SK-N-SH (cell line): ENCODE data around the gene RAB22A. TPM values are rescaled to one million over a fixed set of nuclear protein-coding genes. Genes with fewer than 3 reads are reported as not detected.

ENCODE experiments used
- CTCF ChIA-PET: fragments of 300-600, 350-600 bp; formaldehyde crosslinking; extraction: SDS; loops from one replicate; lab custom pipeline; 2021; lab: Yijun Ruan, JAX
- POLR2A ChIA-PET: fragments of 350-600 bp; sonication (Branson Sonifier 250); formaldehyde crosslinking; extraction: SDS; loops from one replicate; lab custom pipeline; 2020; ENCODE audit warnings: antibody characterized with exemption, inconsistent platforms; lab: Yijun Ruan, JAX
- DNase-seq: peaks from one replicate; pipeline ENCODE4 v3.0.0; 2012
- H2AFZ ChIP-seq: fragments of 200-600 bp; sonication (generic); 2 replicates; pipeline ENCODE4 v1.8.1; 2016; ENCODE audit warnings: antibody characterized with exemption, mild to moderate bottlenecking, low read depth
- H3F3A ChIP-seq: fragments of 200-600 bp; sonication (generic); replicated peaks from 2 replicates; pipeline ENCODE3; 2016; ENCODE audit warnings: antibody characterized with exemption, mild to moderate bottlenecking; ENCODE audit not compliant: insufficient read depth
- H3K27ac ChIP-seq, 2 experiments: fragments of 200-500 bp in 1 of 2; fragments of 200-600 bp in 1 of 2; sonication (Bioruptor generic) in 1 of 2; sonication (generic), shearing (Covaris generic) in 1 of 2; 2 replicates each; pipeline versions ENCODE4 v1.5.1 to v1.6.1; 2014 to 2016; ENCODE audit warnings: low read depth in 2 of 2, inconsistent platforms in 1 of 2, low read length in 1 of 2, mild to moderate bottlenecking in 1 of 2, mixed read lengths in 1 of 2
- H3K27me3 ChIP-seq: fragments of 200-600 bp; sonication (generic), shearing (Covaris generic); 2 replicates; pipeline ENCODE4 v1.6.1; 2016; ENCODE audit warnings: mixed run types; ENCODE audit not compliant: insufficient read depth
- H3K36me3 ChIP-seq, 2 experiments: fragments of 200-500 bp in 1 of 2; fragments of 200-600 bp in 1 of 2; sonication (Bioruptor generic) in 1 of 2; sonication (generic) in 1 of 2; replicated peaks in 1 of 2; 2 replicates each; pipeline versions ENCODE3 to v1.5.1; 2014 to 2016; ENCODE audit warnings: low read length in 1 of 2, mild to moderate bottlenecking in 1 of 2; ENCODE audit not compliant: insufficient read depth in 2 of 2, control insufficient read depth in 1 of 2
- H3K4me1 ChIP-seq, 2 experiments: fragments of 200-500 bp in 1 of 2; fragments of 200-600 bp in 1 of 2; sonication (Bioruptor generic) in 1 of 2; sonication (generic), shearing (Covaris generic) in 1 of 2; 2 replicates each; pipeline versions ENCODE4 v1.5.1 to v1.6.1; 2014 to 2016; ENCODE audit warnings: low read depth in 1 of 2, low read length in 1 of 2, mixed run types in 1 of 2; ENCODE audit not compliant: insufficient read depth in 2 of 2, control insufficient read depth in 1 of 2
- H3K4me2 ChIP-seq: fragments of 200-600 bp; sonication (generic), shearing (Covaris generic); 2 replicates; pipeline ENCODE4 v1.6.1; 2017; ENCODE audit warnings: mixed run types
- H3K4me3 ChIP-seq, 2 experiments: fragments of 200-500 bp in 1 of 2; fragments of 200-600 bp in 1 of 2; sonication (Bioruptor generic) in 1 of 2; sonication (generic), shearing (Covaris generic) in 1 of 2; 2 replicates each; pipeline versions ENCODE4 v1.5.1 to v1.8.1; 2014 to 2016; ENCODE audit warnings: low read depth in 2 of 2, inconsistent platforms in 1 of 2, low read length in 1 of 2, mild to moderate bottlenecking in 1 of 2, mixed read lengths in 1 of 2, moderate library complexity in 1 of 2
- H3K79me2 ChIP-seq: fragments of 200-600 bp; sonication (generic); 2 replicates; pipeline ENCODE4 v1.8.1; 2017; ENCODE audit warnings: mild to moderate bottlenecking; ENCODE audit not compliant: insufficient read depth
- H3K9ac ChIP-seq: fragments of 200-600 bp; sonication (generic); 2 replicates; pipeline ENCODE4 v1.6.1; 2017; ENCODE audit warnings: mixed run types
- H3K9me2 ChIP-seq: fragments of 200-600 bp; sonication (generic); 2 replicates; pipeline ENCODE4 v1.6.1; 2017; ENCODE audit warnings: mixed run types
- H3K9me3 ChIP-seq: fragments of 200-600 bp; sonication (generic); 2 replicates; pipeline ENCODE4 v1.6.1; 2017; ENCODE audit warnings: mixed run types, mild to moderate bottlenecking, moderate library complexity
- H4K20me1 ChIP-seq: fragments of 200-600 bp; sonication (generic); 2 replicates; pipeline ENCODE4 v1.6.1; 2017; ENCODE audit warnings: mild to moderate bottlenecking, mixed run types; ENCODE audit not compliant: insufficient read depth
- CHD2 ChIP-seq: fragments of 150-350 bp; IDR thresholded peaks from 2 replicates; pipeline ENCODE4 v1.6.1; 2018; ENCODE audit warnings: low read length; ENCODE audit not compliant: partially characterized antibody
- FOSL2 ChIP-seq: IDR thresholded peaks from 2 replicates; pipeline ENCODE4 v1.4.0; 2012; ENCODE audit warnings: low read depth, mild to moderate bottlenecking, moderate library complexity, borderline replicate concordance
- GABPA ChIP-seq: IDR thresholded peaks from 2 replicates; pipeline ENCODE4 v1.4.0; 2012; ENCODE audit warnings: low read depth, mild to moderate bottlenecking
- JUND ChIP-seq: IDR thresholded peaks from 2 replicates; pipeline ENCODE4 v1.4.0; 2012
- MXI1 ChIP-seq: IDR thresholded peaks from 2 replicates; pipeline ENCODE4 v1.6.1; 2012; ENCODE audit warnings: mild to moderate bottlenecking, low read depth, low read length, improper control_type of control experiment
- NFIC ChIP-seq: IDR thresholded peaks from 2 replicates; pipeline ENCODE4 v1.4.0; 2012; ENCODE audit warnings: borderline replicate concordance
- RAD21 ChIP-seq: IDR thresholded peaks from 2 replicates; pipeline ENCODE4 v1.6.1; 2012; ENCODE audit warnings: mild to moderate bottlenecking, low read length
- RFX5 ChIP-seq: IDR thresholded peaks from 2 replicates; pipeline ENCODE4 v1.6.1; 2012; ENCODE audit warnings: mild to moderate bottlenecking, improper control_type of control experiment, low read length
- TCF12 ChIP-seq: IDR thresholded peaks from 2 replicates; pipeline ENCODE4 v1.4.0; 2012
- YY1 ChIP-seq: IDR thresholded peaks from 2 replicates; pipeline ENCODE4 v1.4.0; 2012; ENCODE audit warnings: low read depth, mild to moderate bottlenecking
- WGBS: methylation state at CpG from one replicate; pipeline ENCODE4 v1.1.6; 2017; ENCODE audit warnings: low lambda C conversion rate; 5-methylcytosine and 5-hydroxymethylcytosine counted together
- polyA plus RNA-seq, 3 experiments: library from polyadenylated mRNA; depleted of rRNA; stranded (reverse); fragments of >200 nt; gene quantifications; 2 replicates each; pipeline ENCODE4 v1.2.3, GENCODE V29; 2012
- TF ChIP-seq, protein P1 (sequence below): fragments of 150-350 bp; IDR thresholded peaks from 2 replicates; pipeline ENCODE4 v1.6.1; 2017; ENCODE audit warnings: antibody characterized with exemption, low read length, low read depth, borderline replicate concordance
- TF ChIP-seq, protein P2 (sequence below): IDR thresholded peaks from 2 replicates; pipeline ENCODE4 v1.4.0; 2012; ENCODE audit warnings: low read depth, borderline replicate concordance

Gene RAB22A
- polyA plus RNA-seq, 1 of the 3 experiments (the other 2 are of a cell fraction): 10.7 TPM

DNA sequence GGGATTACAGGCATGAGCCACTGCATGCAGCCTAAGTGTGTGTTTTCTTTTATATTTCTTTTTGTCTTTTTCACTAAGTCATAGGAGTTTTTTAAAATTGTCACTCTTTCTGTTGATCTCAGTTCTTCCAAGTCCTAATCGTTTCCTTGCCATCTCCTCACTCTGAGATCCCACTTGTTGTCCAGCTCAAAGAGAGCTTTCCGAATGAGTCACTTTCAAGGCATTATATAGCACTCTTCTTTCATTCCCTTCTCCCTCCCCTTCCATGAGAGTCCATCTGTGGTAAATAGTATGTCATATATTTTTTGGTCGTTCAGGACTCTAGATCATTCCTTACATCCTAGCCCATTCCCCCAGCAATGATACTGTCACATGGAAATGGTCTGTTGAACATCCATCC is 83.8 kb downstream of the RAB22A start:
- Histone ChIP-seq H4K20me1 (peaks cover 37% of the 10 kb centered on the region), H3K27me3 (no peaks in the 10 kb centered on the region), H3K27ac (peak overlapping the region in 1 of 2 experiments; percentile 74; a peak in 2 of 4 replicates), H3K4me2 (peak overlapping the region; percentile 41), H3K4me1 (peaks cover 17 to 18% of the 10 kb centered on the region in 2 experiments), H3F3A (peaks cover 11% of the 10 kb centered on the region), H3K79me2 (peaks cover 92% of the 10 kb centered on the region), H3K4me3 (no peak overlapping the region), H2AFZ (no peak overlapping the region), H3K36me3 (peaks cover 11 to 29% of the 10 kb centered on the region in 2 experiments), H3K9me2 (no peaks in the 10 kb centered on the region), H3K9ac (no peak overlapping the region), H3K9me3 (peaks cover 3% of the 10 kb centered on the region)
- WGBS: 51% methylated on average over 3 of the region's 3 CpGs
- no peak for DNase-seq
- ChIA-PET POLR2A (no interaction called here), CTCF (interaction anchor here (0.8 to 1.0 kb wide), 2 partner anchors 39 to 55 kb away, joined by 3 read pairs; no protein-coding TSS in a partner anchor)
- TF ChIP-seq JUND: peak; percentile 43
- 0 out of 2 replicates have a peak, but pooled peaks have one; percentile 16 for TF ChIP-seq TCF12
- peak; percentile 48; the same call in 1 of the 2 replicates for TF ChIP-seq FOSL2
- TF ChIP-seq GABPA: no peak
- no peak for TF ChIP-seq RFX5
- no peak for TF ChIP-seq CHD2
- TF ChIP-seq, protein P1, sequence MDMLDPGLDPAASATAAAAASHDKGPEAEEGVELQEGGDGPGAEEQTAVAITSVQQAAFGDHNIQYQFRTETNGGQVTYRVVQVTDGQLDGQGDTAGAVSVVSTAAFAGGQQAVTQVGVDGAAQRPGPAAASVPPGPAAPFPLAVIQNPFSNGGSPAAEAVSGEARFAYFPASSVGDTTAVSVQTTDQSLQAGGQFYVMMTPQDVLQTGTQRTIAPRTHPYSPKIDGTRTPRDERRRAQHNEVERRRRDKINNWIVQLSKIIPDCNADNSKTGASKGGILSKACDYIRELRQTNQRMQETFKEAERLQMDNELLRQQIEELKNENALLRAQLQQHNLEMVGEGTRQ: no peak
- no peak for TF ChIP-seq YY1

DNA sequence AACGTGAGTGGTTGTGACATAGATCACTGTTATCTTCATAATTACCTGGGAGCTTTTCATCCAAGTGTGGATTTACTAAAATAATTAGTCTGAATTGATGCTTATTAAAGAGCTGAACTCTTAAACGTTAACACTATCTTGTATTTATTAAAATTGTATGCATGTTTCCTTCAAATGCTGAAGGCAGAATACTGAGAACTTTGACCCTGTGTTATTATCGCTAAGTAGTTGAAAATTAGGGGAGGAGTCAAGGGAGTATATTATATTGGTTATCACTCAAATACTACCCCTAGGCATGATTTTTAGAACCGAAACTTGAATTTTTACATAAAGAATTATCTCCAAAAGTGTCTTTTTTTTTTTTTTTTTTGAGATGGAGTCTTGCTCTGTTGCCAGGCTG is 85.3 kb downstream of the RAB22A start:
- Histone ChIP-seq H3K4me1 (peaks cover 15 to 18% of the 10 kb centered on the region in 2 experiments), H2AFZ (no peak overlapping the region), H3K36me3 (peaks cover 11 to 29% of the 10 kb centered on the region in 2 experiments), H3K9me2 (no peaks in the 10 kb centered on the region), H3K79me2 (peaks cover 100% of the 10 kb centered on the region), H3K27ac (no peak overlapping the region), H3F3A (peaks cover 10% of the 10 kb centered on the region), H3K27me3 (no peaks in the 10 kb centered on the region), H3K9me3 (no peaks in the 10 kb centered on the region), H4K20me1 (peaks cover 51% of the 10 kb centered on the region), H3K4me2 (no peak overlapping the region), H3K4me3 (no peak overlapping the region), H3K9ac (no peak overlapping the region)
- TF ChIP-seq RAD21 (no peak), NFIC (no peak), MXI1 (no peak)
- TF ChIP-seq, protein P2, sequence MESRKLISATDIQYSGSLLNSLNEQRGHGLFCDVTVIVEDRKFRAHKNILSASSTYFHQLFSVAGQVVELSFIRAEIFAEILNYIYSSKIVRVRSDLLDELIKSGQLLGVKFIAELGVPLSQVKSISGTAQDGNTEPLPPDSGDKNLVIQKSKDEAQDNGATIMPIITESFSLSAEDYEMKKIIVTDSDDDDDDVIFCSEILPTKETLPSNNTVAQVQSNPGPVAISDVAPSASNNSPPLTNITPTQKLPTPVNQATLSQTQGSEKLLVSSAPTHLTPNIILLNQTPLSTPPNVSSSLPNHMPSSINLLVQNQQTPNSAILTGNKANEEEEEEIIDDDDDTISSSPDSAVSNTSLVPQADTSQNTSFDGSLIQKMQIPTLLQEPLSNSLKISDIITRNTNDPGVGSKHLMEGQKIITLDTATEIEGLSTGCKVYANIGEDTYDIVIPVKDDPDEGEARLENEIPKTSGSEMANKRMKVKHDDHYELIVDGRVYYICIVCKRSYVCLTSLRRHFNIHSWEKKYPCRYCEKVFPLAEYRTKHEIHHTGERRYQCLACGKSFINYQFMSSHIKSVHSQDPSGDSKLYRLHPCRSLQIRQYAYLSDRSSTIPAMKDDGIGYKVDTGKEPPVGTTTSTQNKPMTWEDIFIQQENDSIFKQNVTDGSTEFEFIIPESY: no peak
- no peak for DNase-seq
- ChIA-PET CTCF (no interaction called here), POLR2A (no interaction called here)
- WGBS: 84% methylated on average over 4 of the region's 4 CpGs
